Measurements from ENCODE around the gene CLEC4G. TPM values are rescaled to one million over a fixed set of nuclear protein-coding genes. Genes with fewer than 3 reads are reported as not detected.

The CLEC4G gene
- total RNA-seq, 3 donors from 2014 or later (not counting 1 experiment from before 2014, with no cell fraction given): not detected

GRCh38 chr19:7740682-7741054 lies 8.8 kb upstream of the CLEC4G start:
- H3K27ac ChIP-seq (ENCODE audit: low read length): no peak overlapping the region
- no peak overlapping the region for H3K27ac Mint-ChIP-seq
- ATAC-seq (no peak), DNase-seq (no peak)
- no peaks in the 10 kb centered on the region for H3K36me3 ChIP-seq (ENCODE audit: control insufficient read depth, insufficient read depth, low read length)
- TF ChIP-seq, protein P1, sequence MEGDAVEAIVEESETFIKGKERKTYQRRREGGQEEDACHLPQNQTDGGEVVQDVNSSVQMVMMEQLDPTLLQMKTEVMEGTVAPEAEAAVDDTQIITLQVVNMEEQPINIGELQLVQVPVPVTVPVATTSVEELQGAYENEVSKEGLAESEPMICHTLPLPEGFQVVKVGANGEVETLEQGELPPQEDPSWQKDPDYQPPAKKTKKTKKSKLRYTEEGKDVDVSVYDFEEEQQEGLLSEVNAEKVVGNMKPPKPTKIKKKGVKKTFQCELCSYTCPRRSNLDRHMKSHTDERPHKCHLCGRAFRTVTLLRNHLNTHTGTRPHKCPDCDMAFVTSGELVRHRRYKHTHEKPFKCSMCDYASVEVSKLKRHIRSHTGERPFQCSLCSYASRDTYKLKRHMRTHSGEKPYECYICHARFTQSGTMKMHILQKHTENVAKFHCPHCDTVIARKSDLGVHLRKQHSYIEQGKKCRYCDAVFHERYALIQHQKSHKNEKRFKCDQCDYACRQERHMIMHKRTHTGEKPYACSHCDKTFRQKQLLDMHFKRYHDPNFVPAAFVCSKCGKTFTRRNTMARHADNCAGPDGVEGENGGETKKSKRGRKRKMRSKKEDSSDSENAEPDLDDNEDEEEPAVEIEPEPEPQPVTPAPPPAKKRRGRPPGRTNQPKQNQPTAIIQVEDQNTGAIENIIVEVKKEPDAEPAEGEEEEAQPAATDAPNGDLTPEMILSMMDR (IDR thresholded peaks at IDR 0.05): no peak
- H3K4me3 Mint-ChIP-seq: no peak overlapping the region
- H3K4me3 ChIP-seq (ENCODE audit: low read length): no peak overlapping the region
- no peaks in the 10 kb centered on the region for H3K36me3 Mint-ChIP-seq
- H3K27me3 Mint-ChIP-seq (ENCODE audit: low read depth in 2 of 2): peaks cover 5 to 19% of the 10 kb centered on the region in 2 donors
- peaks cover 0 to 6% of the 10 kb centered on the region in 2 donors for H3K4me1 Mint-ChIP-seq
- H3K4me1 ChIP-seq (ENCODE audit: control insufficient read depth, insufficient read depth, low read length): no peaks in the 10 kb centered on the region
- intact Hi-C loops (cut with micrococcal nuclease): no loop called here
- no peaks in the 10 kb centered on the region for H3K9me3 ChIP-seq (ENCODE audit: control insufficient read depth, insufficient read depth, low read length)
- no peaks in the 10 kb centered on the region for H3K27me3 ChIP-seq (ENCODE audit: control insufficient read depth, insufficient read depth, low read length)
- H3K9me3 Mint-ChIP-seq: no peaks in the 10 kb centered on the region
- WGBS (ENCODE audit: insufficient coverage): 71% methylated on average over 6 of the region's 6 CpGs

GRCh38 chr19:7739801-7740681 lies 8.1 kb upstream of the CLEC4G start:
- H3K27me3 ChIP-seq (ENCODE audit: control insufficient read depth, insufficient read depth, low read length): no peaks in the 10 kb centered on the region
- no peak overlapping the region for H3K4me3 ChIP-seq (ENCODE audit: low read length)
- no peaks in the 10 kb centered on the region for H3K9me3 ChIP-seq (ENCODE audit: control insufficient read depth, insufficient read depth, low read length)
- WGBS (ENCODE audit: insufficient coverage): 80% methylated on average over 19 of the region's 19 CpGs
- no peaks in the 10 kb centered on the region for H3K4me1 ChIP-seq (ENCODE audit: control insufficient read depth, insufficient read depth, low read length)
- ATAC-seq (no peak), DNase-seq (no peak)
- H3K36me3 ChIP-seq (ENCODE audit: control insufficient read depth, insufficient read depth, low read length): no peaks in the 10 kb centered on the region
- TF ChIP-seq, protein P1 (IDR thresholded peaks at IDR 0.05): no peak
- no peaks in the 10 kb centered on the region for H3K9me3 Mint-ChIP-seq
- peaks cover 8 to 19% of the 10 kb centered on the region in 2 donors for H3K27me3 Mint-ChIP-seq (ENCODE audit: low read depth in 2 of 2)
- no peak overlapping the region for H3K4me3 Mint-ChIP-seq
- peaks cover 0 to 6% of the 10 kb centered on the region in 2 donors for H3K4me1 Mint-ChIP-seq
- H3K27ac Mint-ChIP-seq: no peak overlapping the region
- intact Hi-C loops (cut with micrococcal nuclease): no loop called here
- no peaks in the 10 kb centered on the region for H3K36me3 Mint-ChIP-seq
- no peak overlapping the region for H3K27ac ChIP-seq (ENCODE audit: low read length)

DNA sequence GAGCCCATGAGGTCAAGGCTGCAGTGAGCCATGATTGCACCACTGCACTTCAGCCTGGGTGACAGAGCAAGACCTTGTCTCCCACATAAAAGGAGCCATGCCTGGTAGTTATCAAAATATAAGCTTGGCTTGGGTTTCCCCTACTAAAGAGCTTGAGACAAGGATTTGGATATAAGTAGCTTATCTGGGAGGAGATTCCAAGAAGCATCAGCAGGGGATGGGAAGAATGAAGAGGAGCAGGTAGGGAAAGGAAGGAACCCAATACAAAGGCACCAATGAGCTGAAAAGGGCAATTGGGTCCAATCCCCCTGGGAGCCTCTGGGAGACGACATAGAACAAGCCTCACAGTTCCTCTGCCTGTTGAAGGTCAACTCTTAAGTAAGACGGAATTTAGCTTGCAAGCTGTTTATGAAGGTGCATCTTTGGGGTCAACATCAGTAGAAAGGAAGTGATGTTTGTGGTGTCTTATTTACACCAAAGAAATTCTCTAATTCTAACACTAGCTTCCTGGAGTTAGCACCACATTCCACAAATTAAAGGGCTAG lies 7.4 kb upstream of the CLEC4G start:
- H3K4me1 Mint-ChIP-seq: peaks cover 0 to 6% of the 10 kb centered on the region in 2 donors
- no peak overlapping the region for H3K4me3 Mint-ChIP-seq
- Histone ChIP-seq H3K4me3 (ENCODE audit: low read length) (no peak overlapping the region), H3K36me3 (ENCODE audit: control insufficient read depth, insufficient read depth, low read length) (no peaks in the 10 kb centered on the region), H3K27ac (ENCODE audit: low read length) (no peak overlapping the region), H3K4me1 (ENCODE audit: control insufficient read depth, insufficient read depth, low read length) (no peaks in the 10 kb centered on the region), H3K9me3 (ENCODE audit: control insufficient read depth, insufficient read depth, low read length) (no peaks in the 10 kb centered on the region), H3K27me3 (ENCODE audit: control insufficient read depth, insufficient read depth, low read length) (no peaks in the 10 kb centered on the region)
- peaks cover 16 to 26% of the 10 kb centered on the region in 2 donors for H3K27me3 Mint-ChIP-seq (ENCODE audit: low read depth in 2 of 2)
- TF ChIP-seq, protein P1 (IDR thresholded peaks at IDR 0.05): no peak
- ATAC-seq: no peak
- H3K9me3 Mint-ChIP-seq: no peaks in the 10 kb centered on the region
- no peak for DNase-seq
- intact Hi-C loops (cut with micrococcal nuclease): no loop called here
- no peak overlapping the region for H3K27ac Mint-ChIP-seq
- no peaks in the 10 kb centered on the region for H3K36me3 Mint-ChIP-seq
- WGBS (ENCODE audit: insufficient coverage): 69% methylated on average over 2 of the region's 2 CpGs

Measured in natural killer cell (primary cell).